Measurements from ENCODE around the gene LINGO3. TPM values are rescaled to one million over a fixed set of nuclear protein-coding genes. Genes with fewer than 3 reads are reported as not detected.
A peak's percentile ranks its signal among the peaks of the same experiment; 100 is the strongest.

The LINGO3 gene
- total RNA-seq, 1 experiment from 2014 or later, result 1.3 TPM

GRCh38 chr19:2336528-2337328, 28.8 kb upstream of the LINGO3 start:
- Mint-ChIP-seq H3K4me3 (ENCODE audit: unreplicated experiment) (no peak overlapping the region), H3K9me3 (ENCODE audit: unreplicated experiment) (no peaks in the 10 kb centered on the region), H3K27ac (ENCODE audit: unreplicated experiment) (peak overlapping the region; percentile 85), H3K36me3 (ENCODE audit: insufficient read depth, unreplicated experiment) (peaks cover 19% of the 10 kb centered on the region), H3K27me3 (ENCODE audit: insufficient read depth, unreplicated experiment) (no peaks in the 10 kb centered on the region), H3K4me1 (ENCODE audit: low read depth, unreplicated experiment) (peaks cover 25% of the 10 kb centered on the region)
- DNase-seq, result no peak
- no TSS peak for BruUV-seq (replicated peaks)
- Histone ChIP-seq H3K27me3 (replicated peaks; ENCODE audit: control insufficient read depth, insufficient read depth, low read length) (no peaks in the 10 kb centered on the region), H3K4me3 (ENCODE audit: low read depth, low read length) (no peak overlapping the region), H3K4me1 (peaks cover 32% of the 10 kb centered on the region), H3K36me3 (ENCODE audit: control insufficient read depth, insufficient read depth, low read length) (peaks cover 4% of the 10 kb centered on the region), H3K9me3 (peaks cover 2% of the 10 kb centered on the region; the same call in 1 of the 2 replicates)
- ChIA-PET POLR2A (no interaction called here), CTCF (no interaction called here)
- TF ChIP-seq CTCF (IDR thresholded peaks at IDR 0.05; ENCODE audit: insufficient read depth in 1 of 2, low read depth in 1 of 2, low read length in 1 of 2, severe bottlenecking in 1 of 2, unreplicated experiment in 1 of 2), result no peak
- intact Hi-C loops (cut with micrococcal nuclease; ENCODE audit: unreplicated experiment), result no loop called here

- DNase-seq, result no peak
- peak overlapping the region; percentile 58 for H3K27ac Mint-ChIP-seq (ENCODE audit: unreplicated experiment)
- Histone ChIP-seq H3K27me3 (replicated peaks; ENCODE audit: control insufficient read depth, insufficient read depth, low read length) (no peaks in the 10 kb centered on the region), H3K4me3 (ENCODE audit: low read depth, low read length) (no peak overlapping the region), H3K36me3 (ENCODE audit: control insufficient read depth, insufficient read depth, low read length) (peaks cover 4% of the 10 kb centered on the region), H3K9me3 (peaks cover 2% of the 10 kb centered on the region; the same call in 1 of the 2 replicates), H3K4me1 (peaks cover 33% of the 10 kb centered on the region)
- ChIA-PET POLR2A (no interaction called here), CTCF (no interaction called here)
- intact Hi-C loops (cut with micrococcal nuclease; ENCODE audit: unreplicated experiment), result no loop called here
- H3K9me3 Mint-ChIP-seq (ENCODE audit: unreplicated experiment), result no peaks in the 10 kb centered on the region
- peaks cover 31% of the 10 kb centered on the region for H3K4me1 Mint-ChIP-seq (ENCODE audit: low read depth, unreplicated experiment)
- no peak for TF ChIP-seq CTCF (IDR thresholded peaks at IDR 0.05; ENCODE audit: insufficient read depth in 1 of 2, low read depth in 1 of 2, low read length in 1 of 2, severe bottlenecking in 1 of 2, unreplicated experiment in 1 of 2)
- BruUV-seq (replicated peaks), result no TSS peak
- no peak overlapping the region for H3K4me3 Mint-ChIP-seq (ENCODE audit: unreplicated experiment)
- H3K36me3 Mint-ChIP-seq (ENCODE audit: insufficient read depth, unreplicated experiment), result peaks cover 22% of the 10 kb centered on the region
- H3K27me3 Mint-ChIP-seq (ENCODE audit: insufficient read depth, unreplicated experiment), result no peaks in the 10 kb centered on the region
These were observed 27.9 kb upstream of the LINGO3 start for GRCh38 chr19:2335848-2336247.

- no peak overlapping the region for H3K4me3 Mint-ChIP-seq (ENCODE audit: unreplicated experiment)
- Histone ChIP-seq H3K4me1 (peaks cover 38% of the 10 kb centered on the region), H3K27me3 (replicated peaks; ENCODE audit: control insufficient read depth, insufficient read depth, low read length) (no peaks in the 10 kb centered on the region), H3K9me3 (peaks cover 2% of the 10 kb centered on the region; the same call in 1 of the 2 replicates), H3K36me3 (ENCODE audit: control insufficient read depth, insufficient read depth, low read length) (peaks cover 4% of the 10 kb centered on the region), H3K4me3 (ENCODE audit: low read depth, low read length) (no peak overlapping the region)
- POLR2A ChIA-PET, result no interaction called here
- H3K4me1 Mint-ChIP-seq (ENCODE audit: low read depth, unreplicated experiment), result peaks cover 37% of the 10 kb centered on the region
- H3K27me3 Mint-ChIP-seq (ENCODE audit: insufficient read depth, unreplicated experiment), result no peaks in the 10 kb centered on the region
- no TSS peak for BruUV-seq (replicated peaks)
- TF ChIP-seq CTCF (IDR thresholded peaks at IDR 0.05; ENCODE audit: insufficient read depth in 1 of 2, low read depth in 1 of 2, low read length in 1 of 2, severe bottlenecking in 1 of 2, unreplicated experiment in 1 of 2), result no peak
- no peak for DNase-seq
- CTCF ChIA-PET, result no interaction called here
- peaks cover 28% of the 10 kb centered on the region for H3K36me3 Mint-ChIP-seq (ENCODE audit: insufficient read depth, unreplicated experiment)
- H3K9me3 Mint-ChIP-seq (ENCODE audit: unreplicated experiment), result no peaks in the 10 kb centered on the region
- H3K27ac Mint-ChIP-seq (ENCODE audit: unreplicated experiment), result peak overlapping the region; percentile 58
- intact Hi-C loops (cut with micrococcal nuclease; ENCODE audit: unreplicated experiment), result no loop called here
These were observed 27.3 kb upstream of the LINGO3 start for GRCh38 chr19:2334986-2335846.
